ENCODE results near the gene SYDE1.

Gene SYDE1

GRCh38 chr19:15105044-15105443, 2.2 kb upstream of the SYDE1 start:
- no peak for FAIRE-seq
- TF ChIP-seq POU2F2 (IDR thresholded peaks at IDR 0.05; ENCODE audit: low read depth, low read length) = no peak
- no peak for TF ChIP-seq POLR2A (IDR thresholded peaks at IDR 0.05; ENCODE audit: low read depth, low read length)
- no peak for TF ChIP-seq PAX5 (IDR thresholded peaks at IDR 0.05; ENCODE audit: insufficient read depth, low read length, severe bottlenecking)
- TF ChIP-seq SPI1 (IDR thresholded peaks at IDR 0.05; ENCODE audit: low read depth, low read length) = no peak
- no peak for TF ChIP-seq POLR2AphosphoS5 (IDR thresholded peaks at IDR 0.05; ENCODE audit: low read depth, low read length)
- no peak for TF ChIP-seq TAF1 (IDR thresholded peaks at IDR 0.05; ENCODE audit: low read depth, low read length)
- DNase-seq (ENCODE audit: insufficient read length, low spot score) = no peak

GRCh38 chr19:15108145-15108844, 1.1 kb downstream of the SYDE1 start:
- no peak for TF ChIP-seq POLR2A (IDR thresholded peaks at IDR 0.05; ENCODE audit: low read depth, low read length)
- TF ChIP-seq POU2F2 (IDR thresholded peaks at IDR 0.05; ENCODE audit: low read depth, low read length) = no peak
- no peak for TF ChIP-seq PAX5 (IDR thresholded peaks at IDR 0.05; ENCODE audit: insufficient read depth, low read length, severe bottlenecking)
- TF ChIP-seq SPI1 (IDR thresholded peaks at IDR 0.05; ENCODE audit: low read depth, low read length) = no peak
- TF ChIP-seq POLR2AphosphoS5 (IDR thresholded peaks at IDR 0.05; ENCODE audit: low read depth, low read length) = no peak
- TF ChIP-seq TAF1 (IDR thresholded peaks at IDR 0.05; ENCODE audit: low read depth, low read length) = no peak
- FAIRE-seq (no peak), DNase-seq (ENCODE audit: insufficient read length, low spot score) (no peak)

- FAIRE-seq (no peak), DNase-seq (ENCODE audit: insufficient read length, low spot score) (no peak)
- TF ChIP-seq POLR2A (IDR thresholded peaks at IDR 0.05; ENCODE audit: low read depth, low read length) = no peak
- no peak for TF ChIP-seq PAX5 (IDR thresholded peaks at IDR 0.05; ENCODE audit: insufficient read depth, low read length, severe bottlenecking)
These were observed 1.9 kb downstream of the SYDE1 start for GRCh38 chr19:15108845-15109767.

- FAIRE-seq (no peak), DNase-seq (ENCODE audit: insufficient read length, low spot score) (no peak)
- no peak for TF ChIP-seq SPI1 (IDR thresholded peaks at IDR 0.05; ENCODE audit: low read depth, low read length)
- TF ChIP-seq POLR2AphosphoS5 (IDR thresholded peaks at IDR 0.05; ENCODE audit: low read depth, low read length) = no peak
- TF ChIP-seq POLR2A (IDR thresholded peaks at IDR 0.05; ENCODE audit: low read depth, low read length) = no peak
- no peak for TF ChIP-seq TAF1 (IDR thresholded peaks at IDR 0.05; ENCODE audit: low read depth, low read length)
- no peak for TF ChIP-seq POU2F2 (IDR thresholded peaks at IDR 0.05; ENCODE audit: low read depth, low read length)
- TF ChIP-seq PAX5 (IDR thresholded peaks at IDR 0.05; ENCODE audit: insufficient read depth, low read length, severe bottlenecking) = no peak
These were observed 2.7 kb downstream of the SYDE1 start for GRCh38 chr19:15109768-15110417.

- DNase-seq (ENCODE audit: insufficient read length, low spot score) = no peak
- no peak for TF ChIP-seq POLR2A (IDR thresholded peaks at IDR 0.05; ENCODE audit: low read depth, low read length)
- no peak for TF ChIP-seq SPI1 (IDR thresholded peaks at IDR 0.05; ENCODE audit: low read depth, low read length)
- TF ChIP-seq POLR2AphosphoS5 (IDR thresholded peaks at IDR 0.05; ENCODE audit: low read depth, low read length) = no peak
- no peak for TF ChIP-seq TAF1 (IDR thresholded peaks at IDR 0.05; ENCODE audit: low read depth, low read length)
- no peak for FAIRE-seq
These were observed 3.2 kb downstream of the SYDE1 start for GRCh38 chr19:15110418-15110815.

GRCh38 chr19:15111758-15112157, 4.6 kb downstream of the SYDE1 start:
- TF ChIP-seq TAF1 (IDR thresholded peaks at IDR 0.05; ENCODE audit: low read depth, low read length) (no peak), POLR2AphosphoS5 (IDR thresholded peaks at IDR 0.05; ENCODE audit: low read depth, low read length) (no peak), POU2F2 (IDR thresholded peaks at IDR 0.05; ENCODE audit: low read depth, low read length) (no peak), PAX5 (IDR thresholded peaks at IDR 0.05; ENCODE audit: insufficient read depth, low read length, severe bottlenecking) (no peak), POLR2A (IDR thresholded peaks at IDR 0.05; ENCODE audit: low read depth, low read length) (no peak), SPI1 (IDR thresholded peaks at IDR 0.05; ENCODE audit: low read depth, low read length) (no peak)
- DNase-seq (ENCODE audit: insufficient read length, low spot score) = no peak
- FAIRE-seq = no peak

GRCh38 chr19:15112385-15112784, 5.2 kb downstream of the SYDE1 start:
- TF ChIP-seq SPI1 (IDR thresholded peaks at IDR 0.05; ENCODE audit: low read depth, low read length) (no peak), TAF1 (IDR thresholded peaks at IDR 0.05; ENCODE audit: low read depth, low read length) (no peak), POLR2A (IDR thresholded peaks at IDR 0.05; ENCODE audit: low read depth, low read length) (no peak), POU2F2 (IDR thresholded peaks at IDR 0.05; ENCODE audit: low read depth, low read length) (no peak), POLR2AphosphoS5 (IDR thresholded peaks at IDR 0.05; ENCODE audit: low read depth, low read length) (no peak), PAX5 (IDR thresholded peaks at IDR 0.05; ENCODE audit: insufficient read depth, low read length, severe bottlenecking) (no peak)
- DNase-seq (ENCODE audit: insufficient read length, low spot score) (no peak), FAIRE-seq (no peak)

GRCh38 chr19:15113245-15114152, 6.3 kb downstream of the SYDE1 start:
- FAIRE-seq (no peak), DNase-seq (ENCODE audit: insufficient read length, low spot score) (no peak)
- TF ChIP-seq POLR2AphosphoS5 (IDR thresholded peaks at IDR 0.05; ENCODE audit: low read depth, low read length) (no peak), POU2F2 (IDR thresholded peaks at IDR 0.05; ENCODE audit: low read depth, low read length) (no peak), POLR2A (IDR thresholded peaks at IDR 0.05; ENCODE audit: low read depth, low read length) (no peak), SPI1 (IDR thresholded peaks at IDR 0.05; ENCODE audit: low read depth, low read length) (no peak), PAX5 (IDR thresholded peaks at IDR 0.05; ENCODE audit: insufficient read depth, low read length, severe bottlenecking) (no peak), TAF1 (IDR thresholded peaks at IDR 0.05; ENCODE audit: low read depth, low read length) (no peak)

All from GM12891 (cell line).